Endodermal cell (in vitro differentiated cells): ENCODE data around the gene FES. TPM values are rescaled to one million over a fixed set of nuclear protein-coding genes. Genes with fewer than 3 reads are reported as not detected.

Experiments used
- DNase-seq: peaks from one replicate; pipeline ENCODE4 v3.0.0-alpha.2; 2017
- H3K27ac ChIP-seq: 2 replicates; pipeline ENCODE4 v1.5.1; 2013; ENCODE audit warnings: mild to moderate bottlenecking, low read depth, low read length, moderate library complexity
- H3K27me3 ChIP-seq: 2 replicates; pipeline ENCODE4 v1.6.1; 2013; ENCODE audit warnings: mild to moderate bottlenecking, low read length, moderate library complexity; ENCODE audit not compliant: insufficient read depth, control insufficient read depth, poor library complexity, severe bottlenecking
- H3K36me3 ChIP-seq: 2 replicates; pipeline ENCODE4 v1.7.0; 2013; ENCODE audit warnings: mild to moderate bottlenecking, low read length, moderate library complexity; ENCODE audit not compliant: control insufficient read depth, insufficient read depth
- H3K4me1 ChIP-seq: one replicate; pipeline ENCODE4 v1.7.0; 2013; ENCODE audit warnings: low read length; ENCODE audit not compliant: control insufficient read depth, insufficient read depth
- H3K4me3 ChIP-seq: 2 replicates; pipeline ENCODE4 v1.5.1; 2013; ENCODE audit warnings: mild to moderate bottlenecking, low read length, moderate library complexity
- H3K9ac ChIP-seq: 2 replicates; pipeline ENCODE4 v1.6.1; 2013; ENCODE audit warnings: mild to moderate bottlenecking, low read length, moderate library complexity; ENCODE audit not compliant: poor library complexity, severe bottlenecking; ENCODE audit errors: extremely low read depth
- H3K9me3 ChIP-seq: 2 replicates; pipeline ENCODE4 v1.6.1; 2013; ENCODE audit warnings: mild to moderate bottlenecking, low read length, moderate library complexity; ENCODE audit not compliant: control insufficient read depth
- H3K27ac Mint-ChIP-seq: 2 replicates; pipeline ENCODE4 v1.8.0; 2020; ENCODE audit warnings: mixed read lengths
- H3K27me3 Mint-ChIP-seq: 2 replicates; pipeline ENCODE4 v1.8.0; 2021; ENCODE audit warnings: mild to moderate bottlenecking, mixed read lengths; ENCODE audit not compliant: insufficient read depth
- H3K36me3 Mint-ChIP-seq: 2 replicates; pipeline ENCODE4 v1.8.0; 2020; ENCODE audit warnings: low read depth, mixed read lengths
- H3K4me1 Mint-ChIP-seq: 2 replicates; pipeline ENCODE4 v1.8.0; 2020; ENCODE audit warnings: mixed read lengths
- H3K4me3 Mint-ChIP-seq: 2 replicates; pipeline ENCODE4 v1.8.0; 2020; ENCODE audit warnings: mild to moderate bottlenecking, moderate library complexity, mixed read lengths
- H3K9me3 Mint-ChIP-seq: 2 replicates; pipeline ENCODE4 v1.8.0; 2020; ENCODE audit warnings: mild to moderate bottlenecking, mixed read lengths
- CTCF ChIP-seq: fragments of 200-600 bp; sonication (generic); conservative IDR thresholded peaks from 2 replicates; pipeline ENCODE4 v1.5.0; 2021; ENCODE audit warnings: antibody characterized with exemption, mild to moderate bottlenecking
- WGBS, 2 experiments: methylation state at CpG; one replicate each; pipeline versions ENCODE4 v1.1.5 to v1.1.7; 2013; ENCODE audit warnings: missing lambda C conversion rate in 2 of 2, mixed read lengths in 1 of 2; ENCODE audit not compliant: insufficient coverage in 1 of 2, insufficient read length in 1 of 2; 5-methylcytosine and 5-hydroxymethylcytosine counted together
- total RNA-seq, 2 donors: library from RNA; stranded (reverse); fragmentation: NEBNext Ultra II Directional in 1 of 2; extraction: Animal tissue kit (Norgen Biotek cat#: 25700) in 1 of 2; gene quantifications; 2 replicates in 1 of 2; 3 replicates in 1 of 2; pipeline ENCODE4 v1.2.1, GENCODE V29; 2021

The FES gene
- total RNA-seq, 2 donors from 2014 or later = 25.9 to 29.9 TPM

GRCh38 chr15:90914305-90915080 lies 30.2 kb downstream of the FES start:
- Mint-ChIP-seq H3K4me1 (no peaks in the 10 kb centered on the region), H3K27ac (no peak overlapping the region), H3K36me3 (peaks cover 36% of the 10 kb centered on the region), H3K4me3 (no peak overlapping the region), H3K27me3 (no peaks in the 10 kb centered on the region), H3K9me3 (no peaks in the 10 kb centered on the region)
- Histone ChIP-seq H3K36me3 (peaks cover 51% of the 10 kb centered on the region), H3K4me1 (no peaks in the 10 kb centered on the region), H3K27ac (no peak overlapping the region), H3K9me3 (no peaks in the 10 kb centered on the region), H3K4me3 (no peak overlapping the region), H3K9ac (no peak overlapping the region), H3K27me3 (no peaks in the 10 kb centered on the region)
- TF ChIP-seq CTCF = no peak
- WGBS, 2 experiments = 94% methylated on average over 11 to 22 of the region's 22 CpGs
- DNase-seq = no peak

- Mint-ChIP-seq H3K4me3 (no peak overlapping the region), H3K4me1 (no peaks in the 10 kb centered on the region), H3K36me3 (peaks cover 41% of the 10 kb centered on the region), H3K9me3 (no peaks in the 10 kb centered on the region), H3K27me3 (no peaks in the 10 kb centered on the region), H3K27ac (peak overlapping the region; percentile 75)
- DNase-seq = no peak
- Histone ChIP-seq H3K27me3 (no peaks in the 10 kb centered on the region), H3K4me1 (no peaks in the 10 kb centered on the region), H3K36me3 (peaks cover 53% of the 10 kb centered on the region), H3K9ac (no peak overlapping the region), H3K9me3 (no peaks in the 10 kb centered on the region), H3K4me3 (no peak overlapping the region), H3K27ac (no peak overlapping the region)
- WGBS, 2 experiments = 91 to 94% methylated on average over 5 to 7 of the region's 7 CpGs
- no peak for TF ChIP-seq CTCF
Observed at GRCh38 chr15:90915216-90915807, 31.0 kb downstream of the FES start.

- H3K27me3 ChIP-seq = no peaks in the 10 kb centered on the region
- DNase-seq = no peak
- H3K4me1 Mint-ChIP-seq = no peaks in the 10 kb centered on the region
- H3K4me3 Mint-ChIP-seq = no peak overlapping the region
- H3K9me3 ChIP-seq = no peaks in the 10 kb centered on the region
- H3K27me3 Mint-ChIP-seq = no peaks in the 10 kb centered on the region
- WGBS, 2 experiments = 72 to 90% methylated on average over 16 to 25 of the region's 25 CpGs
- no peak overlapping the region for H3K4me3 ChIP-seq
- peak overlapping the region; percentile 75 for H3K27ac Mint-ChIP-seq
- no peak overlapping the region for H3K9ac ChIP-seq
- peaks cover 40% of the 10 kb centered on the region for H3K36me3 Mint-ChIP-seq
- no peak overlapping the region for H3K27ac ChIP-seq
- H3K4me1 ChIP-seq = no peaks in the 10 kb centered on the region
- peaks cover 55% of the 10 kb centered on the region for H3K36me3 ChIP-seq
- H3K9me3 Mint-ChIP-seq = no peaks in the 10 kb centered on the region
- no peak for TF ChIP-seq CTCF
Observed at GRCh38 chr15:90915808-90916440, 31.6 kb downstream of the FES start.
